SK-N-MC (cell line): ENCODE data around the gene PDE5A.
"Not testable (repeated sequence)": the region's sequence is repeated elsewhere in the genome, so short reads cannot be mapped to it uniquely, and the experiment has no call there.

ENCODE experiments used
- DNase-seq: peaks from one replicate; pipeline ENCODE4 v3.0.0-alpha.2; 2011; ENCODE audit warnings: low read depth, low spot score
- H3K27ac ChIP-seq: fragments of 200-600 bp; sonication (generic); 2 replicates; pipeline ENCODE4 v1.5.1; 2016; ENCODE audit warnings: mixed run types
- H3K36me3 ChIP-seq: fragments of 200-600 bp; sonication (generic); 2 replicates; pipeline ENCODE4 v1.6.1; 2017; ENCODE audit warnings: antibody characterized with exemption, low read length, mixed read lengths; ENCODE audit not compliant: insufficient read depth
- H3K4me3 ChIP-seq: fragments of 200-600 bp; sonication (generic); 2 replicates; pipeline ENCODE4 v1.5.1; 2016
- H3K9ac ChIP-seq: fragments of 200-600 bp; sonication (generic); 2 replicates; pipeline ENCODE4 v1.8.0; 2017; ENCODE audit warnings: mixed run types, mixed read lengths; ENCODE audit not compliant: insufficient read length
- H3K9me3 ChIP-seq: fragments of 200-600 bp; sonication (generic); 2 replicates; pipeline ENCODE4 v1.6.1; 2017; ENCODE audit warnings: low read depth, mild to moderate bottlenecking, antibody characterized with exemption, low read length, moderate library complexity, mixed read lengths
- POLR2AphosphoS5 ChIP-seq: IDR thresholded peaks from 2 replicates; pipeline ENCODE4 v1.6.1; 2012; ENCODE audit warnings: mild to moderate bottlenecking, low read depth, low read length, borderline replicate concordance

PDE5A gene

DNA sequence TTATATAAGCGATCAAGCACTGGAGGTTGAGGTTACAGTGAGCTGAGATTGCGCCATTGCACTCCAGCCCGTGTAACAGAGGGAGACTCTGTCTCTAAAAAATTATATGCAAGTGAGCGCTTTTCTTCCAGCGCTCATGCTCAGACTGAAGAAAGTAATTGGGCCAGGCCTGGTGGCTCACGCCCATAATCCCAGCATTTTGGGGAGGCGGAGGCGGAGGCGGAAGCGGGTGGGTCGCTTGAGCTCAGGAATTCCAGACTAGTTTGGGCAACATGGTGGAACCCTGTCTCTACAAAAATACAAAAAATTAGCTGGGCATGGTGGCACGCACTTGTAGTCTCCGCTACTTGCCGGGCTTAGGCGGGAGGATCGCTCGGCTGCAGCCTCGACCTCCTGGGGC, 172.9 kb downstream of the PDE5A start:
- not testable (repeated sequence) for H3K27ac ChIP-seq, DNase-seq, H3K9me3 ChIP-seq, H3K9ac ChIP-seq, H3K36me3 ChIP-seq
- peak overlapping the region; percentile 45 for H3K4me3 ChIP-seq

GRCh38 chr4:119454491-119455270, 173.9 kb downstream of the PDE5A start:
- H3K9me3 ChIP-seq, H3K36me3 ChIP-seq: not testable (repeated sequence)
- DNase-seq: peak; percentile 44
- Histone ChIP-seq H3K9ac (peak overlapping the region; percentile 81), H3K27ac (peak overlapping the region; percentile 83), H3K4me3 (peak overlapping the region; percentile 78)
- TF ChIP-seq POLR2AphosphoS5: peak; percentile 60

- H3K9ac ChIP-seq: peak overlapping the region; percentile 81
- H3K36me3 ChIP-seq, H3K9me3 ChIP-seq, DNase-seq: not testable (repeated sequence)
- H3K4me3 ChIP-seq: peak overlapping the region; percentile 78
- H3K27ac ChIP-seq: peak overlapping the region; percentile 83
Observed at GRCh38 chr4:119454151-119454490, 174.5 kb downstream of the PDE5A start.

GRCh38 chr4:119453286-119453685, 175.3 kb downstream of the PDE5A start:
- not testable (repeated sequence) for DNase-seq, H3K9me3 ChIP-seq, H3K36me3 ChIP-seq, H3K4me3 ChIP-seq, H3K27ac ChIP-seq, H3K9ac ChIP-seq

GRCh38 chr4:119449851-119450250, 178.8 kb downstream of the PDE5A start:
- H3K4me3 ChIP-seq, H3K27ac ChIP-seq, H3K36me3 ChIP-seq, DNase-seq, H3K9ac ChIP-seq, H3K9me3 ChIP-seq: not testable (repeated sequence)
